ENCODE measurements around the gene ACO2.
A peak's percentile ranks its signal among the peaks of the same experiment; 100 is the strongest.
"Not testable (repeated sequence)": the region's sequence is repeated elsewhere in the genome, so short reads cannot be mapped to it uniquely, and the experiment has no call there.

Gene ACO2

GRCh38 chr22:41568811-41569210 lies 99.9 kb downstream of the ACO2 start:
- DNase-seq (ENCODE audit: low spot score), result no peak

DNA sequence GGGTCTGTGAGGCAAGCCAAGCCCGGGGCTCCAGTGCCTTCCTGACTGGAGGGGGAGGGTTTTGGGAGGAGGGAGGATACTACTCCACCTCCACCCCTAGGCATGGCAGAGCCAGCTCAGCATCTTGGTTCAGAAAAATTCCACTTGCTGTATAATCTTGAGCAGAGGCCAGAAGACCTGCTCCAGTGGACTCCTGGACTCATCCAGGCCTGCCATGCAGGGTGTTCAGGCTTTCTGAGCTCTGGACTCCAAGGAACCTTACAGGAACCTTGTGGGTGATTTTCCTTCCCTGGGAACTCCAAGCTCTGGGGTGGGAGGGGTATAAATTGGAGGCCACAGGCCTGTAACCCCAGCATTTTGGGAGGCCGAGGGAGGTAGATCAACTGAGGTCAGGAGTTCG lies 101.3 kb downstream of the ACO2 start:
- no peak for DNase-seq (ENCODE audit: low spot score)

- DNase-seq (ENCODE audit: low spot score), result no peak
Measured at GRCh38 chr22:41571786-41572185, 102.9 kb downstream of the ACO2 start.

DNA sequence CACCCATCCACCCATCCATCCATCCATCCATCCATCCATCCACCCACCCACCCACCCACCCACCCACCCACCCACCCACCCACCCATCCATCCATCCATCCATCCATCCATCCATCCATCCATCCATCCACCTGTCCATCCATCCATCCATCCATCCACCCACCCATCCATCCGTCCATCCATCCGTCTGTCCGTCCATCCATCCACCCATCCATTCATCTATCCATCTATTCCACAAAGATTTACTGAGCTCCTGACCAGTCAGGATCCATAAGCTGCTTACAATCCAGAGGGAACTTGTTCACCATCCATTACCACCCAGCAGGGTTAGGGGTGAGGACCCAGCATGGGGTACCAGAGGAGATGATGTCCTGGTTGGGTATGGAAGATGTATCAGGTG lies 103.4 kb downstream of the ACO2 start:
- not testable (repeated sequence) for DNase-seq (ENCODE audit: low spot score)

DNA sequence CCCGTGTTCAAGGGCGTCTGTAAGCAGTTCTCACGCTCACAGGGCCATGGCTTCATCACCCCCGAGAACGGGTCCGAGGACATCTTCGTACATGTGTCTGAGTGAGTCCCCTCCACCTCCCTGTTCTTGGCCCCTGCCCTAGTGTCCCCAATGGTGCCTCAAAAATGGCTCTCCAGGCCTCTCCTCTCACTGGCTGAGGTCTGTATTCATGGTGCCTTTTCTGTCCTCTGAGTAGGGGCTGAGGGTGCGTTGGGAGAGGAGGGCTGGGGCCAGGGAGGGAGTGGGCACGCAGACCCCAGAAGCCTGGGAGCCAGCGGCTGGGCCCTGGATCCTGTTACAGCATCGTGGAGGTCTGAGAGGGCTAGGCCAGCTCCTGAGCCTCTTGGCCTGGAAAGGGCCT lies 104.8 kb downstream of the ACO2 start:
- no peak for DNase-seq (ENCODE audit: low spot score)

DNA sequence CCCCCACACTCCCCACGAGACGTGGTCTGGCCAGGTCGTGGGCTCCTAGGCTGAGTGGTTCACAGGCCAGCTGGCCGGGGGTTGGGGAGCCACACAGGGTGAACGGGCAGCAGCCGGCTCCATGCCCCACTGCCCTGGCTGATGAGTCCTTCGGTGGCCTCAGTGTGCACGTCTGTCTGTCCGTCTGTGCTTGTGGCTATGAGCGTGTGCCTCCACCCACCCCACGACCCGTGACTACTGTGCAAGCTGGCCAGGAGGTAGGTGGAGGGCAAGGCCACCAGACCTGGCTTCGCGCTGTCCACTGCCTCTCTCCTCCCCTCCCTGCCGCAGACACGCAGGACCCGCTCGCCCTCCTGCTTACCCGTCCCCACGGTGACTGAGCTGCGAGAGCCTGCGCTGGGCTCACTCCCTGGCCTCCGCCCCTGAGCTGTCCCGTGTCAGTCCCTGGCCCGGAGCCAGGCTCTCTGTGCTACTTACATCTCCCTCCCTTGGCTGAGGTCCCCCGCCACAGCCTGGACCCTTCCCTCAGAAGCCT lies 106.0 kb downstream of the ACO2 start:
- DNase-seq (ENCODE audit: low spot score), result no peak

GRCh38 chr22:41575533-41575932 lies 106.6 kb downstream of the ACO2 start:
- DNase-seq (ENCODE audit: low spot score), result no peak

GRCh38 chr22:41576877-41577276 lies 108.0 kb downstream of the ACO2 start:
- DNase-seq (ENCODE audit: low spot score), result peak; percentile 91

GRCh38 chr22:41578114-41578513 lies 109.2 kb downstream of the ACO2 start:
- DNase-seq (ENCODE audit: low spot score), result no peak
